Lower leg skin (tissue), 4 donors: ENCODE results near the gene DLK2. TPM values are rescaled to one million over a fixed set of nuclear protein-coding genes. Genes with fewer than 3 reads are reported as not detected.
"Not testable (repeated sequence)": the region's sequence is repeated elsewhere in the genome, so short reads cannot be mapped to it uniquely, and the experiment has no call there.

ENCODE experiments used
- DNase-seq, 2 donors: peaks; one replicate each; pipeline ENCODE4 v3.0.0-alpha.2; 2019; ENCODE audit warnings: low spot score in 2 of 2
- H3K4me3 ChIP-seq: fragments of 200-600 bp; sonication (generic); 2 replicates; pipeline ENCODE4 v1.5.1; 2017; ENCODE audit warnings: mild to moderate bottlenecking, low read depth; ENCODE audit not compliant: poor library complexity, severe bottlenecking
- CTCF ChIP-seq, 3 donors: fragments of 450-650 bp; IDR thresholded peaks; one replicate each; pipeline ENCODE4 v1.5.1; 2016; ENCODE audit warnings: antibody characterized with exemption in 3 of 3, mild to moderate bottlenecking in 3 of 3, moderate library complexity in 2 of 3
- POLR2A ChIP-seq, 2 donors: fragments of 450-650 bp; IDR thresholded peaks; one replicate each; pipeline ENCODE4 v1.6.1; 2016 to 2017; ENCODE audit warnings: antibody characterized with exemption in 2 of 2, mild to moderate bottlenecking in 1 of 2, moderate library complexity in 1 of 2
- WGBS, 2 donors: methylation state at CpG; one replicate each; pipeline ENCODE4 v1.1.5; 2018; 5-methylcytosine and 5-hydroxymethylcytosine counted together
- intact Hi-C: fragments of 100-400 bp; cut with DNase I; formaldehyde crosslinking; loops from one replicate; pipeline ENCODE4 v1.15.0; 2023; ENCODE audit warnings: low total_unique reads
- total RNA-seq, 4 donors: library from RNA; depleted of rRNA; stranded (reverse); fragments of >200 nt; gene quantifications; one replicate each; pipeline ENCODE4 v1.1.0, GENCODE V29; 2016

The DLK2 gene
- total RNA-seq, 4 donors from 2014 or later, result 29.3 to 55.0 (median 39.4) TPM

- WGBS, 2 donors, result 85 to 92% methylated on average over 8 of the region's 8 CpGs
- intact Hi-C loops, result no loop called here
- DNase-seq, result no peak
- no peak for TF ChIP-seq CTCF (IDR thresholded peaks at IDR 0.05)
- no peak for TF ChIP-seq POLR2A (IDR thresholded peaks at IDR 0.05)
- H3K4me3 ChIP-seq, result no peak overlapping the region
Measured at GRCh38 chr6:43464337-43464736, 9.0 kb upstream of the DLK2 start.

- TF ChIP-seq POLR2A (IDR thresholded peaks at IDR 0.05), result no peak
- no peak for TF ChIP-seq CTCF (IDR thresholded peaks at IDR 0.05)
- intact Hi-C loops, result no loop called here
- WGBS, 2 donors, result 76 to 79% methylated on average over 5 of the region's 5 CpGs
- H3K4me3 ChIP-seq, result no peak overlapping the region
- no peak for DNase-seq
Measured at GRCh38 chr6:43461936-43462335, 6.6 kb upstream of the DLK2 start.

- TF ChIP-seq CTCF (IDR thresholded peaks at IDR 0.05) (no peak), POLR2A (IDR thresholded peaks at IDR 0.05) (no peak)
- 82 to 83% methylated on average over 4 of the region's 4 CpGs for WGBS, 2 donors
- intact Hi-C loops, result no loop called here
- no peak for DNase-seq
- H3K4me3 ChIP-seq, result no peak overlapping the region
Measured at GRCh38 chr6:43460032-43460431, 4.7 kb upstream of the DLK2 start.

- WGBS, 2 donors, result 76 to 79% methylated on average over 1 of the region's 1 CpG
- H3K4me3 ChIP-seq, result no peak overlapping the region
- no peak for TF ChIP-seq POLR2A (IDR thresholded peaks at IDR 0.05)
- no peak for TF ChIP-seq CTCF (IDR thresholded peaks at IDR 0.05)
- DNase-seq, result no peak
- intact Hi-C loops, result no loop called here
Measured at GRCh38 chr6:43459535-43459934, 4.2 kb upstream of the DLK2 start.

- H3K4me3 ChIP-seq, intact Hi-C loops, DNase-seq: not testable (repeated sequence)
- WGBS, 2 donors, result 91 to 92% methylated on average over 15 of the region's 15 CpGs
Measured at GRCh38 chr6:43458154-43458553, 2.8 kb upstream of the DLK2 start.

- no peak overlapping the region for H3K4me3 ChIP-seq
- 51 to 57% methylated on average over 9 of the region's 9 CpGs for WGBS, 2 donors
- no peak for DNase-seq
- no peak for TF ChIP-seq CTCF (IDR thresholded peaks at IDR 0.05)
- TF ChIP-seq POLR2A (IDR thresholded peaks at IDR 0.05), result no peak
- intact Hi-C loops, result no loop called here
Measured at GRCh38 chr6:43457643-43458042, 2.3 kb upstream of the DLK2 start.
